Stimulated activated CD4-positive, alpha-beta T cell treated with anti-CD3 and anti-CD28 coated beads, Interleukin-2, amount 100 ng/mL, for 24 hours (primary cell): ENCODE results near the gene DCTN4.
"Not testable (repeated sequence)": the region's sequence is repeated elsewhere in the genome, so short reads cannot be mapped to it uniquely, and the experiment has no call there.

ENCODE experiments used
- DNase-seq, 2 donors: peaks; one replicate each; pipeline ENCODE4 v3.0.0-alpha.2; 2020

The DCTN4 gene

GRCh38 chr5:150778088-150778516 lies 19.3 kb upstream of the DCTN4 start:
- no peak for DNase-seq

- DNase-seq = no peak
These were observed 18.9 kb upstream of the DCTN4 start for GRCh38 chr5:150777685-150778084.

GRCh38 chr5:150774145-150774544 lies 15.3 kb upstream of the DCTN4 start:
- DNase-seq = no peak

- DNase-seq = no peak
These were observed 12.4 kb upstream of the DCTN4 start for GRCh38 chr5:150771034-150771795.

- no peak for DNase-seq
These were observed 7.4 kb upstream of the DCTN4 start for GRCh38 chr5:150766251-150766650.

- DNase-seq = no peak
These were observed 7.0 kb upstream of the DCTN4 start for GRCh38 chr5:150765799-150766169.

- DNase-seq = no peak
These were observed 6.4 kb upstream of the DCTN4 start for GRCh38 chr5:150765011-150765798.

GRCh38 chr5:150764530-150764929 lies 5.7 kb upstream of the DCTN4 start:
- no peak for DNase-seq

- DNase-seq = no peak
These were observed 4.4 kb upstream of the DCTN4 start for GRCh38 chr5:150763023-150763769.

GRCh38 chr5:150762211-150762610 lies 3.4 kb upstream of the DCTN4 start:
- no peak for DNase-seq

GRCh38 chr5:150759334-150759583 lies 442 bp upstream of the DCTN4 start:
- no peak for DNase-seq

- no peak for DNase-seq
These were observed 650 bp downstream of the DCTN4 start for GRCh38 chr5:150758203-150758530.

GRCh38 chr5:150757087-150757649 lies 1.6 kb downstream of the DCTN4 start:
- no peak for DNase-seq

- DNase-seq = no peak
These were observed 5.0 kb downstream of the DCTN4 start for GRCh38 chr5:150753863-150754262.

- no peak for DNase-seq
These were observed 5.4 kb downstream of the DCTN4 start for GRCh38 chr5:150753463-150753862.

- DNase-seq = no peak
These were observed 7.5 kb downstream of the DCTN4 start for GRCh38 chr5:150751096-150751891.

GRCh38 chr5:150750469-150750868 lies 8.3 kb downstream of the DCTN4 start:
- no peak for DNase-seq

GRCh38 chr5:150743142-150743488 lies 15.7 kb downstream of the DCTN4 start:
- not testable (repeated sequence) for DNase-seq

GRCh38 chr5:150742455-150743141 lies 16.2 kb downstream of the DCTN4 start:
- not testable (repeated sequence) for DNase-seq

- DNase-seq = no peak
These were observed 17.8 kb downstream of the DCTN4 start for GRCh38 chr5:150740992-150741391.

GRCh38 chr5:150738862-150739261 lies 20.0 kb downstream of the DCTN4 start:
- no peak for DNase-seq
